ENCODE measurements around the gene RALGPS1. TPM values are rescaled to one million over a fixed set of nuclear protein-coding genes. Genes with fewer than 3 reads are reported as not detected.

RALGPS1 gene
- total and polyA plus RNA-seq, 2 of the 13 experiments (the other 11 are each of a cell fraction or from before 2014, with no cell fraction given), result 3.7 to 6.5 TPM

DNA sequence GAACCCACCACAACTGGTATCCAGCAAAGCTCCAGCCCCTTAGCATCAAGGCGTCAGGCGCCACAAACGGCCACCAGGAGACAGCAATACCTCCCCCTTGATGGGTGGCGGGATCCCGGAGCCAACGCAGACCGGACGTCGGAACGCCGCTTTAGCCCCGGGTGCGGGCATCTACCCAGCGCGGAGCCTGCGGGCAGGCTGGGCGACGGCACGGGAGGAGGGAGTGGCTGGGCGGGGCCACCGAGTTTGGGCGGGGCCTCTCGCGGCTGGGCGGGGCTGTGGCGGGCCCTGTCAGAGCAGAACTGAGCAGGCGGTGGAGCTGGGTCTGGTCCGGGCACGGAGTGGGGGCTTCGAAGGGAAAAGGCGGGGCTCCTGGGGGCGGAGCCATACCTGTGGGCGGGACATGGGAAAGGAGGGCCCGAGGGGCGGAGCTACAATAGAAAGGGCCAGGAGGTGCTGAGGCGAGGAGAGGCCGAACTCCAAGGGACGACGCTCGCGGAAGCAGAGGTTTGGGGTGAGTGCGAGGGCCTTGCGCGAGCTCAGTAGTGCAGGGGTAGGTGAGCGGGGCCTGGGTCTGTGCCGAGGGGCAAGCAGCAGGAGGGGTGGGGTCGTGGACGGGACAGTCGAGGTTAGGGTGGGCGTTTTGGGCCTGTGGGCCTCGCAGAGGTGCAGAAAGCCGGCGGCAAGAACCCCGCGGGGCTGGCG, 309.7 kb downstream of the RALGPS1 start (continued):
- TF ChIP-seq, protein P1, sequence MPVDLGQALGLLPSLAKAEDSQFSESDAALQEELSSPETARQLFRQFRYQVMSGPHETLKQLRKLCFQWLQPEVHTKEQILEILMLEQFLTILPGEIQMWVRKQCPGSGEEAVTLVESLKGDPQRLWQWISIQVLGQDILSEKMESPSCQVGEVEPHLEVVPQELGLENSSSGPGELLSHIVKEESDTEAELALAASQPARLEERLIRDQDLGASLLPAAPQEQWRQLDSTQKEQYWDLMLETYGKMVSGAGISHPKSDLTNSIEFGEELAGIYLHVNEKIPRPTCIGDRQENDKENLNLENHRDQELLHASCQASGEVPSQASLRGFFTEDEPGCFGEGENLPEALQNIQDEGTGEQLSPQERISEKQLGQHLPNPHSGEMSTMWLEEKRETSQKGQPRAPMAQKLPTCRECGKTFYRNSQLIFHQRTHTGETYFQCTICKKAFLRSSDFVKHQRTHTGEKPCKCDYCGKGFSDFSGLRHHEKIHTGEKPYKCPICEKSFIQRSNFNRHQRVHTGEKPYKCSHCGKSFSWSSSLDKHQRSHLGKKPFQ (CRISPR knock-in tag; IDR thresholded peaks at IDR 0.05; ENCODE audit: insufficient replicate concordance), result no peak
- TF ChIP-seq ZNF160 (CRISPR knock-in tag; IDR thresholded peaks at IDR 0.05), result 0 out of 2 replicates have a peak, but pooled peaks have one; percentile 32
- no peak for TF ChIP-seq HOXA5 (CRISPR knock-in tag; IDR thresholded peaks at IDR 0.05)
- TF ChIP-seq ZNF496 (CRISPR knock-in tag; IDR thresholded peaks at IDR 0.05; ENCODE audit: insufficient replicate concordance), result no peak
- TF ChIP-seq, protein P2, sequence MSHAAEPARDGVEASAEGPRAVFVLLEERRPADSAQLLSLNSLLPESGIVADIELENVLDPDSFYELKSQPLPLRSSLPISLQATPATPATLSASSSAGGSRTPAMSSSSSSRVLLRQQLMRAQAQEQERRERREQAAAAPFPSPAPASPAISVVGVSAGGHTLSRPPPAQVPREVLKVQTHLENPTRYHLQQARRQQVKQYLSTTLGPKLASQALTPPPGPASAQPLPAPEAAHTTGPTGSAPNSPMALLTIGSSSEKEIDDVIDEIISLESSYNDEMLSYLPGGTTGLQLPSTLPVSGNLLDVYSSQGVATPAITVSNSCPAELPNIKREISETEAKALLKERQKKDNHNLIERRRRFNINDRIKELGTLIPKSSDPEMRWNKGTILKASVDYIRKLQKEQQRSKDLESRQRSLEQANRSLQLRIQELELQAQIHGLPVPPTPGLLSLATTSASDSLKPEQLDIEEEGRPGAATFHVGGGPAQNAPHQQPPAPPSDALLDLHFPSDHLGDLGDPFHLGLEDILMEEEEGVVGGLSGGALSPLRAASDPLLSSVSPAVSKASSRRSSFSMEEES (CRISPR knock-in tag; IDR thresholded peaks at IDR 0.05), result no peak
- TF ChIP-seq SOX13 (IDR thresholded peaks at IDR 0.05), result no peak
- no peak for TF ChIP-seq SOX13 (CRISPR knock-in tag; conservative IDR thresholded peaks at IDR 0.05 in 1 of 2, IDR thresholded peaks at IDR 0.05 in 1 of 2)
- TF ChIP-seq RXRA (CRISPR knock-in tag; IDR thresholded peaks at IDR 0.05), result no peak
- no peak for TF ChIP-seq NFE2L2 (IDR thresholded peaks at IDR 0.05; ENCODE audit: low read length)
- TF ChIP-seq TGIF2 (CRISPR knock-in tag; IDR thresholded peaks at IDR 0.05), result 0 out of 2 replicates have a peak, but pooled peaks have one; percentile 43
- no peak for TF ChIP-seq ZBTB7A (CRISPR knock-in tag; IDR thresholded peaks at IDR 0.05)
- TF ChIP-seq, protein P3, sequence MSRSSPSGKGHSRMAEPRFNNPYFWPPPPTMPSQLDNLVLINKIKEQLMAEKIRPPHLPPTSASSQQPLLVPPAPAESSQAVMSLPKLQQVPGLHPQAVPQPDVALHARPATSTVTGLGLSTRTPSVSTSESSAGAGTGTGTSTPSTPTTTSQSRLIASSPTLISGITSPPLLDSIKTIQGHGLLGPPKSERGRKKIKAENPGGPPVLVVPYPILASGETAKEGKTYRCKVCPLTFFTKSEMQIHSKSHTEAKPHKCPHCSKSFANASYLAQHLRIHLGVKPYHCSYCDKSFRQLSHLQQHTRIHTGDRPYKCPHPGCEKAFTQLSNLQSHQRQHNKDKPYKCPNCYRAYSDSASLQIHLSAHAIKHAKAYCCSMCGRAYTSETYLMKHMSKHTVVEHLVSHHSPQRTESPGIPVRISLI (CRISPR knock-in tag; IDR thresholded peaks at IDR 0.05; ENCODE audit: borderline replicate concordance), result no peak
- TF ChIP-seq ZNF644 (CRISPR knock-in tag; IDR thresholded peaks at IDR 0.05; ENCODE audit: low read depth), result no peak
- no peak for TF ChIP-seq ZNF121 (CRISPR knock-in tag; IDR thresholded peaks at IDR 0.05)
- TF ChIP-seq DPF2 (CRISPR knock-in tag; IDR thresholded peaks at IDR 0.05; ENCODE audit: borderline replicate concordance, low read depth), result no peak
- TF ChIP-seq ZNF850 (CRISPR knock-in tag; conservative IDR thresholded peaks at IDR 0.05), result no peak
- TF ChIP-seq CBX5 (CRISPR knock-in tag; IDR thresholded peaks at IDR 0.05; ENCODE audit: borderline replicate concordance), result 0 out of 2 replicates have a peak, but pooled peaks have one; percentile 25
- no peak for TF ChIP-seq PPARG (CRISPR knock-in tag; conservative IDR thresholded peaks at IDR 0.05)
- TF ChIP-seq IRX3 (CRISPR knock-in tag; IDR thresholded peaks at IDR 0.05; ENCODE audit: borderline replicate concordance, low read depth), result no peak
- no peak for TF ChIP-seq ZNF549 (CRISPR knock-in tag; IDR thresholded peaks at IDR 0.05)
- no peak for TF ChIP-seq ZNF317 (CRISPR knock-in tag; IDR thresholded peaks at IDR 0.05)
- no peak for TF ChIP-seq ZNF382 (CRISPR knock-in tag; IDR thresholded peaks at IDR 0.05; ENCODE audit: borderline replicate concordance)
- TF ChIP-seq ZNF136 (CRISPR knock-in tag; IDR thresholded peaks at IDR 0.05; ENCODE audit: low read depth), result 0 out of 2 replicates have a peak, but pooled peaks have one; percentile 67
- TF ChIP-seq ZBTB21 (CRISPR knock-in tag; IDR thresholded peaks at IDR 0.05), result no peak

All from HepG2 (cell line).